ENCODE results near the gene RRP1B.

DNA sequence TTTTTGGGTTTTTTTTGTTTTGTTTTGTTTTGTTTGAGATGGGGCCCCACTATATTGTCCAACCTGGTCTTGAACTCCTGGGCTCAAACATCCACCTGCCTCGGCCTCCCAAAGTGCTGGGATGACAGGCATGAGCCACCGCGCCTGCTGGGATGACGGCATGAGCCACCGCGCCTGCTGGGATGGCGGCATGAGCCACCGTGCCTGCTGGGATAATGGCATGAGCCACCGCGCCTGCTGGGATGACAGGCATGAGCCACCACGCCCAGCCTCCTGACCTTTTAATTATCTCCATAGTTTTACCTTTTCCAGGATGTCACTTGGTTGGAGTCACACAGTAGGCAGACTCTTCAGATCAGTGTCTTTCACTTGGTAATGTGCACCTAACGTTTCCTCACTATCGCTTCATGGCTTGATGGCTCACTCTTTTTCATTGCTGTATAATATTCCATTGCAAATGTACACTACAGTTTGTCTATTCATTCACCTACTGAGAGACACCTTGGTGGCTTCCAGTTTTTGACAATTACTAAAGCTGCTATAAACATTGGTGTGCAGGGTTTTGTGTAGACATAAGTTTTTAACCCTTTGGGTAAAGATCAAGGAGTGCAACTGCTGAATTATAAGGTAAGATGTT, 49.5 kb downstream of the RRP1B start:
- TF ChIP-seq, protein P1, sequence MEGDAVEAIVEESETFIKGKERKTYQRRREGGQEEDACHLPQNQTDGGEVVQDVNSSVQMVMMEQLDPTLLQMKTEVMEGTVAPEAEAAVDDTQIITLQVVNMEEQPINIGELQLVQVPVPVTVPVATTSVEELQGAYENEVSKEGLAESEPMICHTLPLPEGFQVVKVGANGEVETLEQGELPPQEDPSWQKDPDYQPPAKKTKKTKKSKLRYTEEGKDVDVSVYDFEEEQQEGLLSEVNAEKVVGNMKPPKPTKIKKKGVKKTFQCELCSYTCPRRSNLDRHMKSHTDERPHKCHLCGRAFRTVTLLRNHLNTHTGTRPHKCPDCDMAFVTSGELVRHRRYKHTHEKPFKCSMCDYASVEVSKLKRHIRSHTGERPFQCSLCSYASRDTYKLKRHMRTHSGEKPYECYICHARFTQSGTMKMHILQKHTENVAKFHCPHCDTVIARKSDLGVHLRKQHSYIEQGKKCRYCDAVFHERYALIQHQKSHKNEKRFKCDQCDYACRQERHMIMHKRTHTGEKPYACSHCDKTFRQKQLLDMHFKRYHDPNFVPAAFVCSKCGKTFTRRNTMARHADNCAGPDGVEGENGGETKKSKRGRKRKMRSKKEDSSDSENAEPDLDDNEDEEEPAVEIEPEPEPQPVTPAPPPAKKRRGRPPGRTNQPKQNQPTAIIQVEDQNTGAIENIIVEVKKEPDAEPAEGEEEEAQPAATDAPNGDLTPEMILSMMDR (IDR thresholded peaks at IDR 0.05): no peak
- TF ChIP-seq POLR2A (IDR thresholded peaks at IDR 0.05): no peak
